Measurements from ENCODE around the gene PCSK6.

GRCh38 chr15:101538996-101539395 is 49.5 kb upstream of the PCSK6 start:
- TF ChIP-seq CTCF (conservative IDR thresholded peaks at IDR 0.05) (no peak), EZH2 (IDR thresholded peaks at IDR 0.05; ENCODE audit: low read depth) (no peak)
